Measurements from ENCODE around the gene SFMBT2.
"Not testable (repeated sequence)": the region's sequence is repeated elsewhere in the genome, so short reads cannot be mapped to it uniquely, and the experiment has no call there.

SFMBT2 gene

DNA sequence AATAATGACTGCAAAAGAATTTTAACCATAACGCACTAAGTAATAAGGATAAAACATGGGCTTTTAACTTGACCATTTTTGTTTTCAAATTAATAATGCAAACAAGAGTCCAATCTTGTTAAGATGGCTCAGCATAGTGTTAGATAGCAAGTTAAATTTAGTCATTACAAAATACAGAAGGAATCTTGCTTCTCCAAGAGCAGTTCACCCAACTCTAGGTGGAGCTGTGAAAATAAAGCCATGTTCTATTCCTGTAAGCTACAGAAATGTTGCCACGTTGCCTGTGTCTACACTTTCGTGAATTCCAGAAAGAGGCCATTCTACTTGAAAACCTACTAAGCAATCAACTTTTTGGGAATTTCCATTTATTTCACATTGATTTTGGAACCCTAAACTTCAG, 191.9 kb downstream of the SFMBT2 start:
- H3K4me2 ChIP-seq (ENCODE audit: low read length) = no peak overlapping the region
- H3K9ac ChIP-seq (ENCODE audit: low read length) = no peak overlapping the region
- H2AFZ ChIP-seq (ENCODE audit: low read depth, low read length) = no peak overlapping the region
- no peak overlapping the region for H3K4me3 ChIP-seq (ENCODE audit: low read length)
- no peak overlapping the region for H3K27ac ChIP-seq (ENCODE audit: low read length)
- peaks cover 6% of the 10 kb centered on the region for H3K36me3 ChIP-seq (replicated peaks; ENCODE audit: low read depth, low read length)
- H3K4me1 ChIP-seq (ENCODE audit: low read length) = no peaks in the 10 kb centered on the region
- H3K9me3 ChIP-seq (ENCODE audit: insufficient read depth, low read length) = no peaks in the 10 kb centered on the region
- no peaks in the 10 kb centered on the region for H3K27me3 ChIP-seq (ENCODE audit: low read depth, low read length)
- TF ChIP-seq, protein P1, sequence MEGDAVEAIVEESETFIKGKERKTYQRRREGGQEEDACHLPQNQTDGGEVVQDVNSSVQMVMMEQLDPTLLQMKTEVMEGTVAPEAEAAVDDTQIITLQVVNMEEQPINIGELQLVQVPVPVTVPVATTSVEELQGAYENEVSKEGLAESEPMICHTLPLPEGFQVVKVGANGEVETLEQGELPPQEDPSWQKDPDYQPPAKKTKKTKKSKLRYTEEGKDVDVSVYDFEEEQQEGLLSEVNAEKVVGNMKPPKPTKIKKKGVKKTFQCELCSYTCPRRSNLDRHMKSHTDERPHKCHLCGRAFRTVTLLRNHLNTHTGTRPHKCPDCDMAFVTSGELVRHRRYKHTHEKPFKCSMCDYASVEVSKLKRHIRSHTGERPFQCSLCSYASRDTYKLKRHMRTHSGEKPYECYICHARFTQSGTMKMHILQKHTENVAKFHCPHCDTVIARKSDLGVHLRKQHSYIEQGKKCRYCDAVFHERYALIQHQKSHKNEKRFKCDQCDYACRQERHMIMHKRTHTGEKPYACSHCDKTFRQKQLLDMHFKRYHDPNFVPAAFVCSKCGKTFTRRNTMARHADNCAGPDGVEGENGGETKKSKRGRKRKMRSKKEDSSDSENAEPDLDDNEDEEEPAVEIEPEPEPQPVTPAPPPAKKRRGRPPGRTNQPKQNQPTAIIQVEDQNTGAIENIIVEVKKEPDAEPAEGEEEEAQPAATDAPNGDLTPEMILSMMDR (IDR thresholded peaks at IDR 0.05; ENCODE audit: low read depth, low read length) = no peak
- no peak for TF ChIP-seq EZH2phosphoT487 (IDR thresholded peaks at IDR 0.05; ENCODE audit: low read depth)
- no peaks in the 10 kb centered on the region for H3K79me2 ChIP-seq (ENCODE audit: low read length)
- no peaks in the 10 kb centered on the region for H4K20me1 ChIP-seq (ENCODE audit: insufficient read depth, low read length)

DNA sequence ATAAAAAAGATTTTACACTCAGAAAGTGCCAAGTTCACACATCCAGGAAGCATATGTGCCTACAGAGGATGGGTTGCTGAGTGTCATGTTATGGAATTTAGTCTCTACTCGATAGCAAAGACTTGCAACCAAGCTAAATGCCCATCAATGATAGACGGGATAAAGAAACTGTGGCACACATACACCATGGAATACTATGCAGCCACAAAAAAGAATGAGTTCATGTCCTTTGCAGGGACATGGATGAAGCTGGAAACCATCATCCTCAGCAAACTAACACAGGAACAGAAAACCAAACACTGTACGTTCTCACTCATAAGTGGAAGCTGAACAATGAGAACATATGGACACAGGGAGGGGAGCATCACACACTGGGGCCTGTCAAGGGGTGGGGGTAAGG, 198.1 kb downstream of the SFMBT2 start:
- not testable (repeated sequence) for H3K4me1 ChIP-seq (ENCODE audit: low read length); H3K36me3 ChIP-seq (replicated peaks; ENCODE audit: low read depth, low read length); H3K9ac ChIP-seq (ENCODE audit: low read length); H3K27me3 ChIP-seq (ENCODE audit: low read depth, low read length); H3K4me2 ChIP-seq (ENCODE audit: low read length); H3K9me3 ChIP-seq (ENCODE audit: insufficient read depth, low read length); H3K27ac ChIP-seq (ENCODE audit: low read length); H3K4me3 ChIP-seq (ENCODE audit: low read length); H4K20me1 ChIP-seq (ENCODE audit: insufficient read depth, low read length); H2AFZ ChIP-seq (ENCODE audit: low read depth, low read length); H3K79me2 ChIP-seq (ENCODE audit: low read length)

DNA sequence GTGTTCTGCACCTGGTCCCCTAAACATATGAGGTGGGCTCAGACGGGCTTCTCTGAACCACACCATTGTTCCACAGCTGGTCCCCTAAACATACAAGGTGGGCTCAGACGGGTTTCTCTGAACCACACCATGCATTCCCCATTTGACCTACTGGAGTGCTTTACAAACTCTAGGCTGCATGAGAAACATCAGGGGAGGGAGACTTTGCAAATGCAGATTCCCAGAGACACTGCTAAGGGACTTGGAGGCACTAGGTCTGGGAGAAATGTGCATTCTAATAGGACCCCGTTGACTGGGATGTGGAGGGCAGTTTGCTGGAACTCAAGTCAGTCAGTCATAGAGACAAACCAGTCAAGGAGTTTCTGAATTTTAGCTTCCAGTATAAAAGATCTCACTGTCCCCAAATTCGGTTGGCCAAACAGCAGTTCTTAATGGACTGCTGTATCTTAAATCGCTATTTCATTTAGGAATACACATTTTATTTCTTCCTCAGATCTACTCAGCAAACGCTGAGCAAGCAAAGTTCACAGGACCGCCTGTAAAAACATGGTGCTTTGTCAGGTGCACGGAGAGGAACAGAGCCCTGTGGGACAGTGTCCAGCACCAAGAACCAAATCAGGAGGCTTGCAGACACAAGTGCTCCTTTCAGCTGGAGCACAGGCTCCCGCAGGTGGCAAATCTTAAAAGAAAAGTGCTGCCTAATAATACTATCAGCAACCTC, 198.8 kb downstream of the SFMBT2 start:
- Histone ChIP-seq H3K9me3 (ENCODE audit: insufficient read depth, low read length) (no peaks in the 10 kb centered on the region), H3K79me2 (ENCODE audit: low read length) (no peaks in the 10 kb centered on the region), H3K9ac (ENCODE audit: low read length) (no peak overlapping the region), H3K27ac (ENCODE audit: low read length) (no peak overlapping the region), H3K4me1 (ENCODE audit: low read length) (no peaks in the 10 kb centered on the region), H2AFZ (ENCODE audit: low read depth, low read length) (no peak overlapping the region), H3K4me3 (ENCODE audit: low read length) (no peak overlapping the region), H3K27me3 (ENCODE audit: low read depth, low read length) (no peaks in the 10 kb centered on the region), H4K20me1 (ENCODE audit: insufficient read depth, low read length) (peaks cover 2% of the 10 kb centered on the region; the same call in 1 of the 2 replicates), H3K4me2 (ENCODE audit: low read length) (no peak overlapping the region), H3K36me3 (replicated peaks; ENCODE audit: low read depth, low read length) (no peaks in the 10 kb centered on the region)
- TF ChIP-seq, protein P1 (IDR thresholded peaks at IDR 0.05; ENCODE audit: low read depth, low read length) = no peak
- TF ChIP-seq EZH2phosphoT487 (IDR thresholded peaks at IDR 0.05; ENCODE audit: low read depth) = no peak

DNA sequence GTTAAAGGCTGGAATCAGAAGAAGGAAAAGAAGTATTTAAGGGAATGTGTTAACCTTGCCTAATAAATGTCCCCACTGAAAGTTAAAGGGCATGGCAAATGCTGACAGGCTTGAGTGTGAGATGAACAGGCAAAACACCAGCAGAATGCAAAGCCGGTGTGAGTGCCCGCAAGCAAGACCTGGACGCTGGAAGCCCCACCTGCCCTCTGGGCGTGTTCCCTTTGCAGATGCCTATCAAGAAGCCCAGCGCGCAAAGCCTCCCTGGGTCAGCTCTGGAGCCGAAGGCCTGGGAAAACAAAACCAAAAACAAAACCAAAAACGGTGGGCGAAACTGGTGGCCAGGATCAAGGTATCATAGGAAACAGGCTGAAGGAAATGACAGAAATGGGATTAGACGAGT, 200.3 kb downstream of the SFMBT2 start:
- Histone ChIP-seq H3K9me3 (ENCODE audit: insufficient read depth, low read length) (no peaks in the 10 kb centered on the region), H2AFZ (ENCODE audit: low read depth, low read length) (no peak overlapping the region), H3K79me2 (ENCODE audit: low read length) (no peaks in the 10 kb centered on the region), H3K9ac (ENCODE audit: low read length) (no peak overlapping the region), H3K27ac (ENCODE audit: low read length) (no peak overlapping the region), H4K20me1 (ENCODE audit: insufficient read depth, low read length) (peaks cover 2% of the 10 kb centered on the region; the same call in 1 of the 2 replicates), H3K4me3 (ENCODE audit: low read length) (no peak overlapping the region), H3K4me2 (ENCODE audit: low read length) (no peak overlapping the region), H3K4me1 (ENCODE audit: low read length) (no peaks in the 10 kb centered on the region), H3K36me3 (replicated peaks; ENCODE audit: low read depth, low read length) (peaks cover 3% of the 10 kb centered on the region), H3K27me3 (ENCODE audit: low read depth, low read length) (no peaks in the 10 kb centered on the region)
- TF ChIP-seq, protein P1 (IDR thresholded peaks at IDR 0.05; ENCODE audit: low read depth, low read length) = no peak
- TF ChIP-seq EZH2phosphoT487 (IDR thresholded peaks at IDR 0.05; ENCODE audit: low read depth) = no peak
